ENCODE results near the gene KRT86. TPM values are rescaled to one million over a fixed set of nuclear protein-coding genes. Genes with fewer than 3 reads are reported as not detected.

KRT86 gene
- total and polyA plus RNA-seq, 2 donors (not counting 1 experiment from before 2014, with no cell fraction given), result not detected

GRCh38 chr12:52238207-52238840, 36.1 kb upstream of the KRT86 start:
- no peak overlapping the region for H3K27ac ChIP-seq (ENCODE audit: low read length in 2 of 2)
- no peak overlapping the region for H3K4me3 ChIP-seq (ENCODE audit: control extremely low read depth in 1 of 5, extremely low read depth in 1 of 5, insufficient read depth in 1 of 5, low read depth in 2 of 5, low read length in 4 of 5)
- DNase-seq (no peak), ATAC-seq (ENCODE audit: low read depth) (no peak)
- intact Hi-C loops (cut with micrococcal nuclease), result no loop called here
- peaks cover 0 to 3% (median 0%) of the 10 kb centered on the region in 3 donors for H3K9me3 ChIP-seq (ENCODE audit: control extremely low read depth in 1 of 3, control insufficient read depth in 2 of 3, insufficient read depth in 1 of 3, low read length in 2 of 3)
- H2AFZ ChIP-seq (ENCODE audit: insufficient read depth, low read depth, low read length, poor library complexity, severe bottlenecking), result no peak overlapping the region
- Mint-ChIP-seq H3K4me3 (no peak overlapping the region), H3K4me1 (no peaks in the 10 kb centered on the region), H3K27me3 (peaks cover 21% of the 10 kb centered on the region), H3K27ac (no peak overlapping the region), H3K9me3 (ENCODE audit: insufficient read depth) (no peaks in the 10 kb centered on the region)
- CTCF ChIA-PET, result interaction anchor here (0.6 kb wide), 1 partner anchor 41 kb away, joined by 3 read pairs; no protein-coding TSS in a partner anchor
- H3K4me1 ChIP-seq (ENCODE audit: control insufficient read depth in 2 of 2, insufficient read depth in 2 of 2, low read length in 2 of 2), result no peaks in the 10 kb centered on the region
- H3K79me2 ChIP-seq (ENCODE audit: control insufficient read depth, insufficient read depth, low read length), result no peaks in the 10 kb centered on the region
- H3K9ac ChIP-seq (ENCODE audit: low read length), result no peak overlapping the region
- TF ChIP-seq EZH2 (IDR thresholded peaks at IDR 0.05; ENCODE audit: borderline replicate concordance, insufficient read depth, low read depth, low read length, poor library complexity, severe bottlenecking), result no peak
- no peak for TF ChIP-seq CTCF (IDR thresholded peaks at IDR 0.05)
- H3K36me3 ChIP-seq (replicated peaks in 1 of 2; ENCODE audit: control extremely low read depth in 1 of 2, control insufficient read depth in 1 of 2, extremely low read depth in 1 of 2, insufficient read depth in 2 of 2, low read length in 1 of 2), result no peaks in the 10 kb centered on the region
- no peaks in the 10 kb centered on the region for H4K20me1 ChIP-seq (ENCODE audit: control insufficient read depth, insufficient read depth, low read length, poor library complexity, severe bottlenecking)
- H3K4me2 ChIP-seq (replicated peaks; ENCODE audit: low read depth, low read length, poor library complexity, severe bottlenecking), result no peak overlapping the region
- whole genome bisulfite sequencing (ENCODE audit: insufficient coverage), result 87% methylated on average over 4 of the region's 4 CpGs
- peaks cover 0 to 14% (median 3%) of the 10 kb centered on the region in 4 experiments for H3K27me3 ChIP-seq (replicated peaks in 1 of 4; ENCODE audit: control extremely low read depth in 1 of 4, control insufficient read depth in 3 of 4, insufficient read depth in 4 of 4, low read length in 3 of 4)
- POLR2A ChIA-PET, result no interaction called here

- Histone ChIP-seq H3K27ac (ENCODE audit: low read length in 2 of 2) (no peak overlapping the region), H3K27me3 (replicated peaks in 1 of 4; ENCODE audit: control extremely low read depth in 1 of 4, control insufficient read depth in 3 of 4, insufficient read depth in 4 of 4, low read length in 3 of 4) (peaks cover 0 to 7% (median 3%) of the 10 kb centered on the region in 4 experiments), H3K4me3 (ENCODE audit: control extremely low read depth in 1 of 5, extremely low read depth in 1 of 5, insufficient read depth in 1 of 5, low read depth in 2 of 5, low read length in 4 of 5) (no peak overlapping the region), H4K20me1 (ENCODE audit: control insufficient read depth, insufficient read depth, low read length, poor library complexity, severe bottlenecking) (no peaks in the 10 kb centered on the region), H3K79me2 (ENCODE audit: control insufficient read depth, insufficient read depth, low read length) (no peaks in the 10 kb centered on the region), H3K9me3 (ENCODE audit: control extremely low read depth in 1 of 3, control insufficient read depth in 2 of 3, insufficient read depth in 1 of 3, low read length in 2 of 3) (peaks cover 0 to 3% (median 0%) of the 10 kb centered on the region in 3 donors), H3K36me3 (replicated peaks in 1 of 2; ENCODE audit: control extremely low read depth in 1 of 2, control insufficient read depth in 1 of 2, extremely low read depth in 1 of 2, insufficient read depth in 2 of 2, low read length in 1 of 2) (no peaks in the 10 kb centered on the region), H2AFZ (ENCODE audit: insufficient read depth, low read depth, low read length, poor library complexity, severe bottlenecking) (no peak overlapping the region), H3K4me2 (replicated peaks; ENCODE audit: low read depth, low read length, poor library complexity, severe bottlenecking) (no peak overlapping the region), H3K4me1 (ENCODE audit: control insufficient read depth in 2 of 2, insufficient read depth in 2 of 2, low read length in 2 of 2) (peaks cover 0 to 3% of the 10 kb centered on the region in 2 donors), H3K9ac (ENCODE audit: low read length) (no peak overlapping the region)
- no peak overlapping the region for H3K4me3 Mint-ChIP-seq
- ATAC-seq (ENCODE audit: low read depth) (no peak), DNase-seq (no peak)
- no peaks in the 10 kb centered on the region for H3K9me3 Mint-ChIP-seq (ENCODE audit: insufficient read depth)
- intact Hi-C loops (cut with micrococcal nuclease), result no loop called here
- ChIA-PET CTCF (no interaction called here), POLR2A (no interaction called here)
- TF ChIP-seq CTCF (IDR thresholded peaks at IDR 0.05) (no peak), EZH2 (IDR thresholded peaks at IDR 0.05; ENCODE audit: borderline replicate concordance, insufficient read depth, low read depth, low read length, poor library complexity, severe bottlenecking) (no peak)
- no peak overlapping the region for H3K27ac Mint-ChIP-seq
- 95% methylated on average over 3 of the region's 7 CpGs for WGBS (ENCODE audit: insufficient coverage)
- H3K4me1 Mint-ChIP-seq, result peaks cover 4% of the 10 kb centered on the region
- peaks cover 18% of the 10 kb centered on the region for H3K27me3 Mint-ChIP-seq
Observed at GRCh38 chr12:52238916-52239646, 35.4 kb upstream of the KRT86 start.
